ENCODE data around the gene SHROOM2. TPM values are rescaled to one million over a fixed set of nuclear protein-coding genes. Genes with fewer than 3 reads are reported as not detected.

The SHROOM2 gene
- total RNA-seq, 2 donors from 2014 or later, result 3.9 to 7.8 TPM

DNA sequence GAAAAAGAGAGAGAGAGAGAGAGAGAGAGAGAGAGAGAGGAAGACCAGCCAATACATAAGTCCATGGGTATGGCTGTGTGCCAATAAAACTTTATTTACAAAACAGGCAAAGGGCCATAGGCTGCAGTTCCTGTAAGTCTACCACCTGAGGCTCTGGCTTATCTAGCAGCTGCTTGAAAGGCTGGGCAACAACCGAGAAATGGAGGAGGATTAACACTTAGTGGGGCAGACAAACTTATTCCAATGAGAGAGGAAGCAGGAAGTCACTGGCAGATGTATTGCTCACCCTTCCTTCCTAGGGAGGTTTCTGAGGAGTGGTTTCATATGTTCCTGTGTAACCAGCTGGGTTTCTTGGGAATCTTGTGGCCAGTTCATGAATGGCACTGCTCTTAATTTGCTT lies 15.9 kb upstream of the SHROOM2 start:
- H3K9ac ChIP-seq (ENCODE audit: low read depth in 2 of 2, low read length in 2 of 2), result no peak overlapping the region
- peaks cover 7% of the 10 kb centered on the region for H3K27me3 ChIP-seq
- no peak overlapping the region for H3K4me3 ChIP-seq
- TF ChIP-seq, protein P1, sequence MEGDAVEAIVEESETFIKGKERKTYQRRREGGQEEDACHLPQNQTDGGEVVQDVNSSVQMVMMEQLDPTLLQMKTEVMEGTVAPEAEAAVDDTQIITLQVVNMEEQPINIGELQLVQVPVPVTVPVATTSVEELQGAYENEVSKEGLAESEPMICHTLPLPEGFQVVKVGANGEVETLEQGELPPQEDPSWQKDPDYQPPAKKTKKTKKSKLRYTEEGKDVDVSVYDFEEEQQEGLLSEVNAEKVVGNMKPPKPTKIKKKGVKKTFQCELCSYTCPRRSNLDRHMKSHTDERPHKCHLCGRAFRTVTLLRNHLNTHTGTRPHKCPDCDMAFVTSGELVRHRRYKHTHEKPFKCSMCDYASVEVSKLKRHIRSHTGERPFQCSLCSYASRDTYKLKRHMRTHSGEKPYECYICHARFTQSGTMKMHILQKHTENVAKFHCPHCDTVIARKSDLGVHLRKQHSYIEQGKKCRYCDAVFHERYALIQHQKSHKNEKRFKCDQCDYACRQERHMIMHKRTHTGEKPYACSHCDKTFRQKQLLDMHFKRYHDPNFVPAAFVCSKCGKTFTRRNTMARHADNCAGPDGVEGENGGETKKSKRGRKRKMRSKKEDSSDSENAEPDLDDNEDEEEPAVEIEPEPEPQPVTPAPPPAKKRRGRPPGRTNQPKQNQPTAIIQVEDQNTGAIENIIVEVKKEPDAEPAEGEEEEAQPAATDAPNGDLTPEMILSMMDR (IDR thresholded peaks at IDR 0.05), result no peak
- intact Hi-C loops (cut with DNase I), result no loop called here
- H3K27ac ChIP-seq, result no peak overlapping the region
- no peaks in the 10 kb centered on the region for H3K9me3 ChIP-seq
- no peaks in the 10 kb centered on the region for H3K4me1 ChIP-seq
- no peaks in the 10 kb centered on the region for H3K36me3 ChIP-seq
- no peak for DNase-seq

DNA sequence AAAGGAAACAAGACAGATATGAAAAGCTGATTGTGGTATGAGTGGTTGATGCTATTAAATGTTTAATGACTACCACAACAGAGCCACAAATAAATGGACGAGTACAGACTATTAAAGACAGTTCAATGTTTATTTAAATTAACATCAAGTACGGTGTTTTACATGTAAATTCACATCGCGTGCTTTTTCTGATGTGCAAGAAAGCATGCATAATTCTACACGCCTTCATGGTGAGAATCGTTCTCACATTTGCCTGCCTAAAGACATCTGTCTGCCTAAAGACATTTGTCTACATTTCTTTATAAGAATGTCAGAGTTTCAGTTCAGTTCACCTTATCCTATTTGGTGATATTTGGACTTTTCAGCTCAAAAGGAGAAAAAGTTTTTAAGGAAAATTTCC lies 13.3 kb upstream of the SHROOM2 start:
- Histone ChIP-seq H3K9ac (ENCODE audit: low read depth in 2 of 2, low read length in 2 of 2) (no peak overlapping the region), H3K27me3 (no peaks in the 10 kb centered on the region), H3K4me1 (no peaks in the 10 kb centered on the region), H3K4me3 (no peak overlapping the region), H3K27ac (no peak overlapping the region), H3K36me3 (no peaks in the 10 kb centered on the region), H3K9me3 (no peaks in the 10 kb centered on the region)
- TF ChIP-seq, protein P1 (IDR thresholded peaks at IDR 0.05), result no peak
- intact Hi-C loops (cut with DNase I), result no loop called here
- DNase-seq, result no peak

DNA sequence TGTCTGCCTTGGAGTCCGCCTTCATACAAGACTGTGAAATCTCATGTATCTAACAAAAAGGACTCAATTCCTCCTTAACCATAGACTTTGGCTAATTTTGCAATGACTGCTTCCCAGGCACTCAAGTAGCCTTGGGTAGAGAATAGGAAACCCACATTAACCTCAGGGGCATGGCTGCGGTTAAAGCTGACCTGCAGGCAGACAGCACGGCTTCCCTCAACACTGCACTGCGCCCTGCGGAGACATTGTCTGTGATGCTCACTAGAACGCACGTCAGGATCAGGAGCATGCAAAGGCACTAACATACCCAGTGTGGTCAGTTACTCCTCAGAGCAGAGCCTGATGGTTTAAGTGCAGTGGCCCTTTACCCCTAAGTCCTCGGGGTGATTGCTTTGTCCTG lies 10.3 kb upstream of the SHROOM2 start:
- H3K27ac ChIP-seq, result no peak overlapping the region
- no peak overlapping the region for H3K9ac ChIP-seq (ENCODE audit: low read depth in 2 of 2, low read length in 2 of 2)
- no peaks in the 10 kb centered on the region for H3K4me1 ChIP-seq
- H3K9me3 ChIP-seq, result no peaks in the 10 kb centered on the region
- no peaks in the 10 kb centered on the region for H3K36me3 ChIP-seq
- DNase-seq, result no peak
- no peaks in the 10 kb centered on the region for H3K27me3 ChIP-seq
- TF ChIP-seq, protein P1 (IDR thresholded peaks at IDR 0.05), result no peak
- no peak overlapping the region for H3K4me3 ChIP-seq
- intact Hi-C loops (cut with DNase I), result no loop called here

DNA sequence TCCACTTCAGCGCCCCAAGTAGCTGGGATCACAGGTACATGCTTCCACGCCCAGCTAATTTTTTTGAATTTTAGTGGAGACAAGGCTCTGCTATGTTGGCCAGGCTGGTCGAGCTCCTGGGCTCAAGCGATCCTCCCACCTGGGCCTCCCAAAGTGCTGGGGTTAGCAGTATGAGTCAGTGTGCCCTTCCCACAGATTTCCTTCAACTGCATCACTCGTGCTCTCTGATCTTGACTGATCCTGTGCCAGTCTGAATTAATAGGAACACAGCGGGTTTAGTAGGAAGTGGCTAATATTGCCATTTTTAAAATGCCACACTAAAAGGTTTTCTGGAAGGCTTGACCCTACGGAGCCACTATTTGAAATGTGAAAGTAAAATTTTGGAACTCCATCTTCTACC lies 4.3 kb upstream of the SHROOM2 start:
- H3K36me3 ChIP-seq, result no peaks in the 10 kb centered on the region
- no peaks in the 10 kb centered on the region for H3K9me3 ChIP-seq
- TF ChIP-seq, protein P1 (IDR thresholded peaks at IDR 0.05), result no peak
- no peaks in the 10 kb centered on the region for H3K4me1 ChIP-seq
- intact Hi-C loops (cut with DNase I), result no loop called here
- no peak overlapping the region for H3K9ac ChIP-seq (ENCODE audit: low read depth in 2 of 2, low read length in 2 of 2)
- no peak for DNase-seq
- peaks cover 9% of the 10 kb centered on the region for H3K27me3 ChIP-seq
- H3K27ac ChIP-seq, result no peak overlapping the region
- H3K4me3 ChIP-seq, result no peak overlapping the region

DNA sequence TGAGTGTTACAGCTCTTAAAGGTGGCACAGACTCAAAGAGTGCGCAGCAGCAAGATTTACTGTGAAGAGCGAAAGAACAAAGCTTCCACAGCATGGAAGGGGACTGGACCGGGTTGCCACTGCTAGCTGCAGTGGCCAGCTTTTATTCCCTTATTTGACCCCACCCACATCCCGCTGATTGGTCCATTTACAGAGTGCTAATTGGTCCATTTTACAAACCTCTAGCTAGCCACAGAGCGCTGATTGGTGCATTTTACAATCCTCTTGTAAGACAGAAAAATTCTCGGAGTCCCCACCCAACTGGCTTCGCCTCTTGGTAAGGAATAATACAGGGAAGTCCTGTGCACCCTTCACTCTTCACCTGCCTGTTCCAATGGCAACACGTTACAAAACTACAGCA lies 1.9 kb upstream of the SHROOM2 start:
- no peak overlapping the region for H3K4me3 ChIP-seq
- no peak overlapping the region for H3K9ac ChIP-seq (ENCODE audit: low read depth in 2 of 2, low read length in 2 of 2)
- H3K9me3 ChIP-seq, result no peaks in the 10 kb centered on the region
- DNase-seq, result no peak
- TF ChIP-seq, protein P1 (IDR thresholded peaks at IDR 0.05), result no peak
- H3K36me3 ChIP-seq, result no peaks in the 10 kb centered on the region
- intact Hi-C loops (cut with DNase I), result no loop called here
- H3K27me3 ChIP-seq, result peaks cover 9% of the 10 kb centered on the region
- H3K27ac ChIP-seq, result no peak overlapping the region
- H3K4me1 ChIP-seq, result no peaks in the 10 kb centered on the region

All from colonic mucosa (tissue), 4 donors.